Caco-2 (cell line): ENCODE measurements around the gene WWOX. TPM values are rescaled to one million over a fixed set of nuclear protein-coding genes. Genes with fewer than 3 reads are reported as not detected.

Experiments
- BruUV-seq: library from RNA; stranded (reverse); fragments of 400-500 nt; replicated peaks from 2 replicates; lab custom pipeline; 2021; lab: Mats Ljungman, UMichigan
- CTCF ChIA-PET: fragments of 300-600 bp; sonication (Branson Sonifier 250); formaldehyde crosslinking; loops from one replicate; lab custom pipeline; 2022; ENCODE audit warnings: antibody characterized with exemption; lab: Charles Lee
- POLR2A ChIA-PET: fragments of 300-600 bp; sonication (Branson Sonifier 250); formaldehyde crosslinking; loops from one replicate; lab custom pipeline; 2022; ENCODE audit warnings: antibody characterized with exemption; lab: Charles Lee
- DNase-seq, 2 experiments: peaks; one replicate each; pipeline versions ENCODE4 v3.0.0 to v3.0.0-alpha.2; 2020 to 2022
- H3K27me3 ChIP-seq: replicated peaks from 2 replicates; pipeline ENCODE4 v1.6.0; 2011; ENCODE audit warnings: low read length; ENCODE audit not compliant: control insufficient read depth, insufficient read depth
- H3K36me3 ChIP-seq: 2 replicates; pipeline ENCODE4 v1.5.1; 2011; ENCODE audit warnings: low read length; ENCODE audit not compliant: control insufficient read depth, insufficient read depth
- H3K4me1 ChIP-seq: fragments of 250-450 bp; sonication (Bioruptor Pico); 2 replicates; pipeline ENCODE4 v1.5.1; 2020; ENCODE audit warnings: mild to moderate bottlenecking
- H3K4me3 ChIP-seq: 2 replicates; pipeline ENCODE4 v1.5.1; 2011; ENCODE audit warnings: low read depth, mild to moderate bottlenecking, control low read depth, low read length
- H3K9me3 ChIP-seq: fragments of 250-450 bp; sonication (Bioruptor Pico); 2 replicates; pipeline ENCODE4 v1.5.1; 2020; ENCODE audit warnings: mild to moderate bottlenecking, moderate library complexity
- H3K27ac Mint-ChIP-seq: one replicate; pipeline ENCODE4 v1.8.0; 2022; ENCODE audit warnings: mixed read lengths; ENCODE audit not compliant: unreplicated experiment
- H3K27me3 Mint-ChIP-seq: one replicate; pipeline ENCODE4 v1.8.0; 2022; ENCODE audit warnings: mixed read lengths; ENCODE audit not compliant: insufficient read depth, unreplicated experiment
- H3K36me3 Mint-ChIP-seq: one replicate; pipeline ENCODE4 v1.8.0; 2022; ENCODE audit warnings: mild to moderate bottlenecking, mixed read lengths; ENCODE audit not compliant: insufficient read depth, unreplicated experiment
- H3K4me1 Mint-ChIP-seq: one replicate; pipeline ENCODE4 v1.8.0; 2022; ENCODE audit warnings: low read depth, mixed read lengths; ENCODE audit not compliant: unreplicated experiment
- H3K4me3 Mint-ChIP-seq: one replicate; pipeline ENCODE4 v1.8.0; 2022; ENCODE audit warnings: mild to moderate bottlenecking, moderate library complexity, mixed read lengths; ENCODE audit not compliant: unreplicated experiment
- H3K9me3 Mint-ChIP-seq: one replicate; pipeline ENCODE4 v1.8.0; 2022; ENCODE audit warnings: mixed read lengths; ENCODE audit not compliant: unreplicated experiment
- CTCF ChIP-seq, 2 experiments: fragments of 200-600 bp in 1 of 2; IDR thresholded peaks; 1 replicate in 1 of 2; 2 replicates in 1 of 2; pipeline versions ENCODE4 v1.5.1 to v1.8.0; 2011 to 2022; ENCODE audit warnings: antibody characterized with exemption in 1 of 2, control low read depth in 1 of 2, inconsistent platforms in 1 of 2, low read depth in 1 of 2, low read length in 1 of 2, mild to moderate bottlenecking in 1 of 2, moderate library complexity in 1 of 2; ENCODE audit not compliant: insufficient read depth in 1 of 2, severe bottlenecking in 1 of 2, unreplicated experiment in 1 of 2
- intact Hi-C: fragments of 100-400 bp; cut with micrococcal nuclease; formaldehyde crosslinking; loops from one replicate; pipeline ENCODE4 v1.10.0; 2022; ENCODE audit not compliant: unreplicated experiment
- total RNA-seq: library from RNA; stranded (reverse); gene quantifications from 2 replicates; pipeline ENCODE4 v1.2.3, GENCODE V29; 2022

WWOX gene
- total RNA-seq, 1 experiment from 2014 or later: 45.0 TPM

- Histone ChIP-seq H3K27me3 (no peaks in the 10 kb centered on the region), H3K4me1 (peaks cover 38% of the 10 kb centered on the region), H3K9me3 (no peaks in the 10 kb centered on the region), H3K4me3 (no peak overlapping the region), H3K36me3 (no peaks in the 10 kb centered on the region)
- Mint-ChIP-seq H3K27me3 (no peaks in the 10 kb centered on the region), H3K4me3 (no peak overlapping the region), H3K4me1 (peaks cover 45% of the 10 kb centered on the region), H3K27ac (no peak overlapping the region), H3K9me3 (no peaks in the 10 kb centered on the region), H3K36me3 (peaks cover 16% of the 10 kb centered on the region)
- no peak for DNase-seq
- CTCF ChIA-PET: interaction anchor here (1.2 kb wide), 1 partner anchor 101 kb away, joined by 4 read pairs; no protein-coding TSS in a partner anchor
- TF ChIP-seq CTCF (IDR thresholded peaks at IDR 0.05; ENCODE audit: insufficient read depth in 1 of 2, low read depth in 1 of 2, low read length in 1 of 2, severe bottlenecking in 1 of 2, unreplicated experiment in 1 of 2): no peak
- intact Hi-C loops: loop anchor here (1.0 kb wide), 1 partner anchor 113 kb away; no protein-coding TSS in a partner anchor
- BruUV-seq: no TSS peak
- POLR2A ChIA-PET: no interaction called here
These were observed 136.4 kb downstream of the WWOX start for GRCh38 chr16:78235876-78236275.

GRCh38 chr16:78237841-78238240, 138.4 kb downstream of the WWOX start:
- Mint-ChIP-seq H3K36me3 (peaks cover 29% of the 10 kb centered on the region), H3K27me3 (no peaks in the 10 kb centered on the region), H3K4me3 (no peak overlapping the region), H3K4me1 (peaks cover 64% of the 10 kb centered on the region), H3K27ac (peak overlapping the region; percentile 46), H3K9me3 (peaks cover 9% of the 10 kb centered on the region)
- ChIA-PET CTCF (interaction anchor here (0.6 kb wide), 1 partner anchor 45 kb away, joined by 3 read pairs; no protein-coding TSS in a partner anchor), POLR2A (no interaction called here)
- no peaks in the 10 kb centered on the region for H3K9me3 ChIP-seq
- H3K36me3 ChIP-seq: no peaks in the 10 kb centered on the region
- intact Hi-C loops: no loop called here
- BruUV-seq: no TSS peak
- no peaks in the 10 kb centered on the region for H3K27me3 ChIP-seq
- no peak for TF ChIP-seq CTCF (IDR thresholded peaks at IDR 0.05; ENCODE audit: insufficient read depth in 1 of 2, low read depth in 1 of 2, low read length in 1 of 2, severe bottlenecking in 1 of 2, unreplicated experiment in 1 of 2)
- peaks cover 47% of the 10 kb centered on the region for H3K4me1 ChIP-seq
- H3K4me3 ChIP-seq: no peak overlapping the region
- no peak for DNase-seq

- H3K27ac Mint-ChIP-seq: peak overlapping the region; percentile 97
- BruUV-seq: TSS peak; percentile 79
- Histone ChIP-seq H3K4me3 (no peak overlapping the region), H3K27me3 (no peaks in the 10 kb centered on the region), H3K36me3 (no peaks in the 10 kb centered on the region), H3K4me1 (peaks cover 65% of the 10 kb centered on the region), H3K9me3 (no peaks in the 10 kb centered on the region)
- TF ChIP-seq CTCF (IDR thresholded peaks at IDR 0.05; ENCODE audit: insufficient read depth in 1 of 2, low read depth in 1 of 2, low read length in 1 of 2, severe bottlenecking in 1 of 2, unreplicated experiment in 1 of 2): peak; percentile 60 to 73
- ChIA-PET POLR2A (interaction anchor here (0.5 kb wide), 1 partner anchor 29 kb away, joined by 6 read pairs; no protein-coding TSS in a partner anchor), CTCF (interaction anchor here (0.6 to 1.0 kb wide), 9 partner anchors 13 to 1529 kb away, joined by 3 to 7 read pairs (median 4); no protein-coding TSS in a partner anchor)
- H3K27me3 Mint-ChIP-seq: no peaks in the 10 kb centered on the region
- H3K36me3 Mint-ChIP-seq: peaks cover 43% of the 10 kb centered on the region
- peak; percentile 93 to 96 for DNase-seq
- peaks cover 17% of the 10 kb centered on the region for H3K9me3 Mint-ChIP-seq
- peak overlapping the region; percentile 52 for H3K4me3 Mint-ChIP-seq
- H3K4me1 Mint-ChIP-seq: peaks cover 83% of the 10 kb centered on the region
- intact Hi-C loops: loop anchor here (1.0 to 5.0 kb wide), 6 partner anchors 16 to 1362 kb away; partner anchors contain the start of gene MAF
These were observed 141.2 kb downstream of the WWOX start for GRCh38 chr16:78240459-78241222.
